NCI-H146 treated with DMSO at 0.1 percent for 48 hours (cell line): ENCODE data around the gene ARHGEF28.
A peak's percentile ranks its signal among the peaks of the same experiment; 100 is the strongest.

ENCODE experiments used
- DNase-seq: peaks from one replicate; lab custom pipeline; 2025; ENCODE audit not compliant: unreplicated experiment; lab: John Stamatoyannopoulos, UW

The ARHGEF28 gene

DNA sequence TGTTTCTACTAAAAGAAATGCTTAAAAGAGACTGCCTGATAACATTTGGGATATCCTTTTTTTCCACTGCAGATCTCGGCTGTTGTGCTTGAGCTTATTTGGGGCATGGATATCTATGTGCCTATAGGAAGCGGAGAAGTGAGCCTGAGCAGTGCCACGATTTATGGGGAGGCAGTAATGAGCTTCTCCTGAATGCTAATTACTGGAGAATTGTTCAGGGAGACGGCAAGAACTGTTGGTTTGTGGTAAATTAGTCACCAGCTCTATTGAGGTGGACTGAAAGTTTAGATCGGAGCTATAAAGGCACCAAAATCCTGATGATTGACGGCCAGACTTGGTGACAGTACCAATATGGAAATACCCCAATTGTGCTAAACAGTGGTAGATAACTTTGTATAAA lies 186.5 kb downstream of the ARHGEF28 start:
- DNase-seq = no peak

DNA sequence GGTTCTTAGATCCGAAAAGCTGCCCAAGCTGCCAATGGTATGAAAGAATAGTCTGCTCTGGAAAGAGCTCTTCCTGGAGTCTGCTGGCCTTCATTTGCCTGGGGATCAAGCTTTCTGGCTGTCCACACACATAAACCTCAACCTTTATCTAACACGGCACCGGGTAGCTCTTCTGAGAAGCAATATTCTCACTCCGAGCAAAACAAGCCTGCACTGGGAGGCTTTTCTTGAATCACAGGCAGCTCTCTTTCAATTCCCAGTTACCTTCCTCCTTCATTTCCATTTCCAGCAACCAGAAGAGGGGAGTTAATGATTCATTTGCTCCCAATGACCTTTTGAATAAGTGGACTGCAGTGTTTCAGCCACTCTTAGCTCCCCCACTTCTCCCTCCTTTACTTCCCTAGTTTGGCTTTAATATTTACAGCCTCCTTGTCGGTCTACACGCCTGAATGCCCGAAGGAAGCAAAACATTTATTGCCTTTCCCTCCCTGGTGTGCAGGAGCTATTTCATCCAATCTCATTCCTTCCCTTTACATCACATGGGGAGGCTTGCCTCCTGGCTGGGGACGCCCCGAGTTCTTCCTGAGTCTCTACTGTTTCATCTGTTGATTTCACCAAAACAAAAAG lies 187.1 kb downstream of the ARHGEF28 start:
- DNase-seq = no peak

DNA sequence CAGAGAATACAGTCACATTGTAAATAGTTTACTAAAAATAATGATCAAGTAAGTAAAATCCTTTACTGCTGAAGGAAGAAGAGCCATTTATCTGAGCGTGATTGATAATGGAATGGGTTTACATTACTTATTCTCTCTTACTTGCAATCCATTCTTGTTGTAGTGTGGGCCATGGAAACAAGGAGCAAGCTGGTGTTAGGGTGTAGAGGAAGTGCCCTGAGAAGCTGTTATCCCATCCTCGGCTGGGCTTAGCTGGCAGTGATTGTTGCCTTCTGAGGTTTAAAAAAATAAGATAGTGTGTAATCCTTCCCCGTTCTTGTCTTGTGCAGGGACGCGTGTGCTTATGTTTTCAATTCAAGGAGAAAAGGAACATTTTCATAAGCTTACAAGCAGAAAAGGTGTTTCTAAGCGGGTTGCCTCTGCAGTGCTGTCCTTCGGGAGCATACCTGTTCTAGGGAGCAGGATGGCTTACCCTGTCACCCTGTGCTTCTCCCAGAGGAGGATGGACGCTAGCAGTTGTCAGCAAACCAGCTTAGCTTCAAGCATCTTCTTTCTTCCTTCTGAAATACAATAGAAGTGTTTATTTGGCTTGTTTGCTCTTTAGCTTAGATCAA lies 188.3 kb downstream of the ARHGEF28 start:
- DNase-seq = no peak

DNA sequence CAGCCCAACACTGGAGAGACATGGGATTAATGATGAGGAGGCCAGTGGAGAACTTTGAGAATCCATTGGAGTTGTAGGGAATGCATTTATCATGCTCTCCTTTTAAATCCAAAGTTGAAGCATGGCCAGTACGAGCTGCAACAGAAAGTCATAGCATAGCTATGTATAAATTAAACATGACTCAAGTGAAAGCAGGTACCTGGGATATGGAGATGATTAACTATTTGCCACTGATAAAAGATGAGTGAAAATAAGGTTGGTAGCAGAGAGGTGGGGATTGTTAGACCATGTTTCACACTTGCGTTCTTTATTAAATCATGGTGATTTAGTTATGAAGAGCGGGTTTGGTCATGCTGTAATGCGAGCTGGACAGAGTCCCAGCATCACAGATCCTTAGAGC lies 189.6 kb downstream of the ARHGEF28 start:
- no peak for DNase-seq

DNA sequence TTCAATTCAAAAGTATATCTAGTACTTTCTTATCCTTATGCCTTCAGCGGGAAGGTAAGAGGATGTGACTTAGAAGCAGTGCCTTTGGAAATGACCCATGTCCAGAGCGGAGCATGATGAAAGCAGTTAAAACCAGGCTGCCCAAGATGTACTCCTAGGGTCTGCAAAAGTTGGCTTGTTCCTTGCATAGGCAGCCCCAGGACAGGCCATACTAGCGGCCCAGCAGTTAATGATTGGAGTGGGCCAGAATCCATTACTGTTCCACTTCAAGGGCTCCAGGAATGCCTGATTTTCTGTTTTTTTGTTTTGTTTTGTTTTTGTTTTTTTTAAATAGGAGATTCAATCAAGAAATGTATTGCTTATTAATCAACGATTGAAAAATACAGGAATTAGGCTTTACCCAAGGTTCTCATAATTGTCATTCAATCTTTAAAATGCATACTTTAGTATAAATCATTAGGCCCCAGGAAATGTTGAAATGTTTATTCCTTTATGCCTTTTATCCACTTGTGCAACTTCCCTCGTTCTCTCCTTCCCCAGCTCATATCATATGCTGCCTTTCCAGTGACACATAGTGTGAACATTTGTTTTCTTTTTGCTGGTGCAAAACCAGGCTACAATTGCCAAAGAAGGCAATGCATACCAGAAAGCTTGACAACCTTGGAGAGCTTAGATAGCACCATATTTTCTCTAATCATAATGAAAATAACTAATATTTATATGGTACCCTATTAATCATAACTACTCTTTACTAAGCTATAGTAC lies 190.8 kb downstream of the ARHGEF28 start:
- DNase-seq = no peak

DNA sequence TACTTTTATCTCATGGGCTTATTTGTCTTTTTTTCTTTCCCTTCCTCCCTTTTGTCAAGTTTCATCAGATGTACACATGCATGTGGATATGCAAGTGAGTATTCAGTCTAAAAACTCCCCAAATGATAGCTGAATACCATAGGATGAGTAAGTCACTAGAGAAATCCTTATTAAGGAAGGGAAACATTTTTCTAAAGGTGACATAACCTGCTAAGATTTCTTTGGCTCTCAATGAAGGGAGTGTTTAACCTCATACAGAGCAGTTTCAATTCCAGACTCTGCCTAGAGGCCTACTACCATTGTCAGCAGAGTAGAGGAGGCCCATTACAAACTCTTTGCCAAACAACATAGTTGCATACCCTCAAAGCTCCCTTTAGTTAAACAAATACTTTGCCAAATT lies 192.4 kb downstream of the ARHGEF28 start:
- no peak for DNase-seq

DNA sequence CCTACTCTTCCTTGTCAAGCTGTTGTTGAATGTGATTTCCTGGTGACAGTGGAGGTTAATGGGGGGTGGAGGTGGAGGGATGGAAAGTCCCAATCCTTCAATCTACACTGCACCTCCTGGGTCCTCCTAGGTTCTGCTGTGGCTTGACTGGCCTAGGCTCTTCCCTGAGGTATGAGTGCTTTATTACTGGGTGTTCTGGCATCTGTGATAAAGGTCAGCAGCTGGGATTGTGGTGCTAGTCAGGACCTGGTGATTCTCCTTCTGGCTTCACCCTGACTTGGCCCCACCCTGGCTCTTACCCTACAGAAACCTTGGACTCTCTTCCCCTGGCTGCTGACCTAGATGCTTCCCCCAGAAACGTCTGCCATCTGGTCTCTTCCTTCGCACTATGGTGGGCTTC lies 194.3 kb downstream of the ARHGEF28 start:
- DNase-seq = no peak

DNA sequence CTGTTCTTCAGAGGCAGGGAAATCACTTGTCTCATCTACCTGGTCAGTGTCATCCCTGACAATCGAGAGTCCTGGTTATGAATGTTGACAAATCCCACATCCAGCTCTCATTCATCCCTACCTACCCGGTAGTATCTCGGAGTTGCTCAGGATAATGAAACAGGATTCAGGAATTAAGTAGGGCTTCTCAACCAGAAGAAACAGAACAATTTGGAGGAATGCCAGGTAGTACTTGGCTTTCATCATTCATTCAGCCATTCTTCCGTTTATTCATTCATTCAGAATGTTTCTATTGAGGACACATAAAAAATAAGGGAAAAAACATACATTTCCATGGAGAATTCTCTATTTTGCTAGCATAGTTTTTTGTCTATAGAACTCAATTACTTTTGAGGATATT lies 195.0 kb downstream of the ARHGEF28 start:
- no peak for DNase-seq

DNA sequence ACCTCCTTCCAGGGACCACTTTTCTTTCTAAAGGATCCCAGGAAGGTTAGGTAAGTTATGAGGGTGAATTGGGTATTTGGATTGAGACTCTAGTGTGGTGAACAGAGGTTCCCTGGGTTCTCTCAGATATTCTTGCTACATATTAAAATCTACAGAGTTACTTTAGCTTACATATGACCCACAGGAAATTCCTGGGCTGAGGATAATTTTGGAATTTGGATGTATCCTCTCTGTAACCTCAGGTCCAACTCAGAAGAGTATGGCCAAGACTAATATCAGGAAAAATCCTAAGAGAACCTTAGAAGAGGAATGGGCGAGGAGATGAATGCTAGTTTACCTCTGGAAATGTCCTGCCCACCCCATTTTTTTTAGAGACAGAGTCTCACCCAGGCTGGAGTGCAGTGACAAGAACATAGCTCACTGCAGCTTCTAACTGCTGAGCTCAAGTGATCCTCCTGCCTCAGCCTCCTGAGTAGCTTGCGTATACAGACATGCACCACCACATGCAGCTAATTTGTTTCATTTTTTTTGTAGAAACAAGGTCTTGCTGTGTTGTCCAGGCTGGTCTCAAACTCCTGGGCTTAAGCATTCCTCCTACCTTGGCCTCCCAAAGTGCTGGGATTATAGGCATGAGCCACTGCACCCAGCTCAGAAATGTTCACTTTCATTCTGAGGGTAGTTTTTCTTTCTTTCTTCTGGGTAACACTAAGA lies 196.4 kb downstream of the ARHGEF28 start:
- DNase-seq = no peak

DNA sequence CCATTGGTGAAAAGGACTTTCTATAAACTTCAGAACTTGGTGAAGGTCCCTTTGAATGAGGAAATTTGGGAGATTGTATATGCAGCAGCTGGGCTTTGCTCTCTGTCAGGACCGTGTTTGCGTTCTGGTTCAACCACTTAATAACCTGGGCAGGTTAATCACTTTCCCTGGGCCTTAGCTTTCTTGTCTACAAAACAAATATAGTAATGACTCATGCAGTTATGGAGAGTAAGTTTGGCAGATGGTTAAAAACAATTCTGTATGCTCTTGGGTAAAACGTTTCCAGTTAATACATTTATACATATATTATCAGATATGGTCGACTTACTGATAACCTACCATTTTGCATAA lies 197.0 kb downstream of the ARHGEF28 start:
- peak; percentile 64 for DNase-seq

DNA sequence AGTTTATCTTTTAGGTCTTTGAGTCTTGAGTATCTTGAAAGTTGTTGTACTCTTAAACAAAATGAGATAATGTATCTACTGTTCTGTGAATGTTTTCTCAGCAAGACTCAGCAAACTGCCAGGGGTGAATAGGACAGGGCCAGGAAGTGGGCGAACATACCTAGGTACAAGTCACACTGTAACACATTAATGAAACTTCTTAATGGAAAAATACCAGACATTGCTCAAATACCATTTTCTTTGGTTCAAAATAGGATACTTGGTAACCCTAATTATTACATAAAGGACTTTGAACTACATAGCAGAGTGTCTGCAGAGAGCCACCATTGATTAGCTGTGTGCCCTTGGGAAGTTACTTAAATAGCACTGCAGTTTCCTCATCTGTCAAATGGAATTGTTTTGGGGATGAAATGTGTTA lies 197.5 kb downstream of the ARHGEF28 start:
- peak; percentile 14 for DNase-seq

DNA sequence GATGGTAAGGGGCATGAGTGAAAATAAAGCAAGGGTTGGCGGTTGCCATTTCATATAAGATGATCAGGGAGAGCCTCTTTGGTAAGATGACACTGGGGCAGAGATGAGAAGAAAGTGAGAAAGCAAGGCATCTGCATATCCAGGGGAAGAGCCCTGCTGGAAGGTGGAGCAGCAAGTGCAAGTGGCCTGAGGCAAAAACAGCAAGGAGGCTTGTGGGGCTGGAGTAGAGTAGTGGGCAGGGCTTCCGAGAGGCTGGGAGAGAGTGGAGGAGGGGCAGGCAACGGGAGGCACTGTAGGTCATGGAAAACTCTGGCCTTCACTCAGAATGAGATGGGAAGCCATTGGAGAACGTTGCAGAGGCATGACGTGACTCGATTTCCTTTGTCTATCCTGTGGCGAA lies 199.2 kb downstream of the ARHGEF28 start:
- no peak for DNase-seq

DNA sequence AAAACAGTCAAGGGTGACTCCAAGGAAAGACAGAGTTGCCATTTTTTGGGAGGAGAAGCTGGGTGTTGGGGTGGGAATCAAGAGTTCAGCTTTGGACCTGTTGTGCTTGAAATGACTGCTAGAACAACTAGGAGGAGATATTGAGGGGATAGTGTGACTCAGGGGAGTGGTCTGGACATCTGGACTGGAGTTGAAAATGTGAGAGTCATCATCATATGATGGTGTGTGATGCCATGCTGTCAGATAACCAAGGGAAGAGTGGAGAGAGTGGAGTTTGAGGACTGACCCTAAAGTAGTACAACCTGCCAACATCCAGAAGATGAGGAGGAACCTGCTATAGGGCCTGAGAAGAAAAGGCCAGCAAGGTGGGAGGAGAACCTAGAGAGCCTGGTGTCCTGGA lies 199.7 kb downstream of the ARHGEF28 start:
- DNase-seq = no peak

DNA sequence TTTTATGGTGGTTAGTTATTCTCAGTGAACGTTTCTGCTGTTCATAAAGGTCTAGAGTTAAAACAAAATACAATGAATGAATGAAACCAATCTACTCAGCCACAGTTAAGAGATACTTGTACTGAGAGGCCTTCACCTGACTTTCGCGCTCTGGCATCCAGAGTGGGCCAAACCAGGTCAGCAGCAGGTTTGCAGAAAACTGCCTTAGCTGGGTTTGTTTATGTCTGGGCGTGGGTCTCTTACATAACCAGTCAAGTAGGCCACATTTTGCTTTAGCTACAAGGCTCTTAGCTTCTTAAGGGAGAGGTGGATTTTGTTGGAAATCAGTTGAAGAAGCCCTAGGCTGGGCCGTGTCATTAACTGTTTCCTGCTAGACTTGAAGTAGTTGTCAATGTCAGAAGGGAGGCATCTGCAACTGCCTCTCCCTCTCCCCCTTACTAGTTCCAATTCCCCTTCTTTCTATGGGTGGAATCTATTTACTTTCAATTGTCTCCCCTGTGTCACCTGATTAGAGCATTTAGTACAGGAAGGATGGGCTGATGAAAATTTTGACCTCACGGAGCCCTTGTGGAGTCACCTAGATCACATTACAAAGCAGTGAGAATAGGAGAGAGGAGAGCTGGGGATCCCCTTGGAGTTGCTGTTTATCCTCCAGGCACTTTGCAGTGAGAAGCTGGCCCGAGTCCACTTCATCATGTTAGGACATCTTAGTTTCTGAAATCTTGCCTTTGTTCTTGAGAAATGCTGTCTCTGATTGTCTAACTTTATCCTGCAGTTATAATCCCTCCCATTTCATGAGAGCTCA lies 200.5 kb downstream of the ARHGEF28 start:
- DNase-seq = peak; percentile 89

DNA sequence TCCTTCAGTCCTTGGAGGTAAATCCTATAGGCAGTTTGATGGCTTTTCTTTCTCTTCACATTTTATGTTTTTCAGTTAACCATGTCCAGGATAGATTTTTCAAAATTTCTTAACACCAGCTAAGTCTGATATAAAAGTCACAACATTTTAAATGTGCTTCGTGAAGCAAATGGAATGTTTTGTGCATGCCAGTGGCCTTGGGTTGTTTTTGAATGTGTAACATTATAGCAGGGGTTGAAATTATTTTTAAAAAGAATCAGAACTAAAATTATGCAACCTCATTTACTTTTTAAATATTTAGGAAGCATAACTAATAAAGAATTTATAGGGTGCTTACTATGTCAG lies 201.1 kb downstream of the ARHGEF28 start:
- DNase-seq = no peak

DNA sequence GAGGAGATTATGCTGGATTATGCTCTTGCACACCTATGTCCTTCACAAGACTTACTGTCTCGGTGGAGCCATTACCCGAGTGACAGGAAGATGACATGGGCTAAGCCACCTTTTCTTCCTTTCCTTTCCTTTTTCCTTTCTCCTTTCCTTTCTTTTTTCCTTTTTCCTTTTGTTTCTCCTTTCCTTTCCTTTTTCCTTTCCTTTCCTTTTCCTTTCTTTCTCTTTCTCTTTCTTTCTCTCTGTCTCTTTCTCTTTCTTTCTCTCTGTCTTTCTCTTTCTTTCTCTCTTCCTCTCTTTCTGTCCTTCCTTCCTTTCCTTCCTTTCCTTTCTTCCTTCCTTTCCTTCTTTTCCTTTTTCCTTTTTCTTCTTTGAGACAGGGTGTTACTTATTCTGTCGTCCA lies 202.5 kb downstream of the ARHGEF28 start:
- DNase-seq = no peak

DNA sequence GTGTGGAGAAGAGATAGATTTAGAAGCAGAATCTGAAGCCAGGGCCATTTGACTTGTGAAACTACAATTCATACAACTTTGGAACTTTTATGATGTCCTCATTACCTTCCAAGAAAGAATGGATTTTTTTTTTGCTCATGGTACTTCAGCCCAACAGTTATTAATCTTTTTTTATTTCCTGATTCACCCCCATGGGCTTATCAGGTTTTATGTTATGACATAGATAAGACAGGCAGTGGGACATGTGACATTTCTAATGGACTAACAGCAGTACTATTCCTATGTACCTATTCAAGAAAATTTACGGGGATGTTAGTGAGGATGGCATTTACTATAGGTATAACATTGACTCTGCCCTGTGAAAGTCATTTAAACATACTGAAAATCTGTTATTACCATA lies 204.7 kb downstream of the ARHGEF28 start:
- no peak for DNase-seq

DNA sequence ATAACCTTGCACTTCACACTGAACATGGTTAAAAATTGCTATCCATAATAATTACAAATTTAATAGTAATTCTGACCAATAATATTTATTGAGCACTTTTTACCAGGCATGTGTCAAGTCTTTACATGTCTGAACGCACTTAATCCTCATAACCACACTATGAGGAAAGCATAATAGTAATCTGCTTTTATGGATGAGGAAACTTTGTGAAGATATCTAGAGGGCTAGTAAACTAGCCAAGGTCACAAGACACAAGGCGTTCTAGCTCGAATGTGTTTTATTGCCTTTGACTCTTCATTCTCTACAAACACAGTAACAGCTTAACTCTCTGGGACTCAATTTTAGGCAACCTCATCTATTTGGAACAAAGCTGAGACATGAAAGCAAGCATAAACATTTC lies 205.1 kb downstream of the ARHGEF28 start:
- no peak for DNase-seq

DNA sequence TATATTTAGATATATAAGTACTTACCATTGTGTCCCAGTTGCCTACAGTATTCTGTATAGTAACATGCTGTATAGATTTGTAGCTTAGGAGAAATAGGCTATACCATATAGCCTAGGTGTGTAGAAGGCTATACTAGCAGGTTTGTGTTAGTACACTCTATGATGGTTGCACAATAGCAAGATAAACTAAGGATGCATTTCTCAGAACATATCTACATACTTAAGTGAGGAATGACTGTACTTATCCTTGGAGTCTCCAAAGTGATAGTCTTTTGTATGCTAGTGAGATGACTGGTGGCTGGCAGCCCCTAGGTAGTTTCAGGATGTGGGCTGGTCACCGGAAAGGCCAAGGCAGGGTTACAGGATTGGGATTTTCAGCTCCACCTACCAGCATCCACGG lies 208.7 kb downstream of the ARHGEF28 start:
- no peak for DNase-seq

DNA sequence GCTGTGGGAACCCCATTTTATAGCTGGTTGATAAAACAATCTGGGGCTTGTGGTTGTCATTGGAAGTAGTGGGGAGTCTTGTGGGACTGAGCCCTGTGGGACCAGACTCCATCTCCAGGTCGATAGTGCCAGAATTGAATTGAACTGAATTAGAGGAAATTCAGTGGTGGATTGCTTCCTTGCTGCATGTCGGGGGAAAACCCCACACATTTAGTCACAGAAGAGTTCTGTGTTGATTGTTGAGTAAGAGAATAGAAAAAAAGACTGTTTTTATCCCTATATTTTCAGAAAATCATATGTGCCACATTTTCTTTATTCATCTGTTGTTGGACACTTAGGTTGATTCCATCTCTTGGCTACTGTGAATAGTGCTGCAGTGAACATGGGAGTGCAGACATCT lies 209.7 kb downstream of the ARHGEF28 start:
- no peak for DNase-seq

DNA sequence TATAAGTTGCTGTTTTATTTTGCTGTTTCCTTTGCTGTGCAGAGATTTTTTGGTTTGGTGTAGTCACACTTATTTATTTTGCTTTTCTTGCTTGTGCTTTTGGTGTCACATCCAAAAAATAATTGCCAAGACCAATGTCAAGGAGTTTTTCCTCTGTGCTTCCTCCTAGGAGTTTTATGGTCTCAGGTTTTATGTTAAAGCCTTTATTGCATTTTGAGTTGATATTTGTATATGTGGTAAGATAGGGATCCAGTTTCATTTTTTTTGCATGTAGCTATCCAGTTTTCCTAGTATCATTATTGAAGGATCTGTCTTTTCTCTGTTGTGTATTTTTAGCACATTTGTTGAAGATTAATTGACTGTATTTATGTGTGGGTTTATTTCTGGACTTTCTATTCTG lies 210.6 kb downstream of the ARHGEF28 start:
- no peak for DNase-seq
